GM18519 (cell line): ENCODE data around the gene ERVW-1.
"Not testable (repeated sequence)": the region's sequence is repeated elsewhere in the genome, so short reads cannot be mapped to it uniquely, and the experiment has no call there.

ENCODE experiments used
- ATAC-seq: cut with Tn5 transposase; IDR thresholded peaks from one replicate; pipeline ENCODE4 v1.9.1; 2021; ENCODE audit warnings: mild to moderate bottlenecking, moderate library complexity; ENCODE audit not compliant: unreplicated experiment, low FRiP score

ERVW-1 gene, protein sequence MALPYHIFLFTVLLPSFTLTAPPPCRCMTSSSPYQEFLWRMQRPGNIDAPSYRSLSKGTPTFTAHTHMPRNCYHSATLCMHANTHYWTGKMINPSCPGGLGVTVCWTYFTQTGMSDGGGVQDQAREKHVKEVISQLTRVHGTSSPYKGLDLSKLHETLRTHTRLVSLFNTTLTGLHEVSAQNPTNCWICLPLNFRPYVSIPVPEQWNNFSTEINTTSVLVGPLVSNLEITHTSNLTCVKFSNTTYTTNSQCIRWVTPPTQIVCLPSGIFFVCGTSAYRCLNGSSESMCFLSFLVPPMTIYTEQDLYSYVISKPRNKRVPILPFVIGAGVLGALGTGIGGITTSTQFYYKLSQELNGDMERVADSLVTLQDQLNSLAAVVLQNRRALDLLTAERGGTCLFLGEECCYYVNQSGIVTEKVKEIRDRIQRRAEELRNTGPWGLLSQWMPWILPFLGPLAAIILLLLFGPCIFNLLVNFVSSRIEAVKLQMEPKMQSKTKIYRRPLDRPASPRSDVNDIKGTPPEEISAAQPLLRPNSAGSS

DNA sequence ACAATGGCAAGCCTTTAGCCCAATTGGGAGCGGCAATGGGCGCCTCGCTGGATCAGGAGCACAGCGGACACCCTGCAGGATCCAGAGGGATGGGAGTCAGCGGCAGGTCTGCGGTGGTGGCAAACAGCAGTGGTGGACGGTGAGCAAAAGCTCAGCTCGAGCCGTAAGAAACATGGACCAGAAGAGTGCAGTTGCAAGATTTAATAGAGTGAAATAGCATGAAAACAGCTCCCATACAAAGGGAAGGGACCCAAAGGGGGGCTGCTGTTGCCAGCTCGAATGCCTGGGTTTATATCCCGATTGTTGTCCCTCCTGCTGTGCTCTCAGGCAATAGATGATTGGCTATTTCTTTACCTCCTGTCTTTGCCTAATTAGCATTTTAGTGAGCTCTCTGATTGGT, at the start of gene ERVW-1:
Gene ERVW-1, minus strand, starts transcription at position 266 of the 400 bp plus-strand sequence. CDS start 7,565 bp downstream, outside the sequence.
- ATAC-seq = not testable (repeated sequence)

DNA sequence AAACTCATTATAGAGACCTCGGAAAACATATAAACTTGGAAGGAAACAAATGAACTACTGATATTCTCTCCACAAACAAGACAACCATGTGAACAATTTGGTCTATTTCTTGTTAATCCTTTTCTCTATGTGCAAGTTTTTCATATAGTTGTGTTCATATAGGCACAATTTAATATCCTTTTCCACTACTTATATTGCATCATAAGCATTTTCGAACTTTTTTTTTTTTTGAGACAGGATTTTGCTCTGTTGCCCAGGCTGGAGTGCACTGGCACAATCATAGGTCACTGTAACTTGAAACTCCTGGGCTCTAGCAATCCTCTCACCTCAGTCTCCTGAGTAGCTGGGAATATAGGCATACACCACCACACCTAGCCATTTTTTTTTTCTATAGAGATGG, 45.4 kb upstream of the ERVW-1 start:
- no peak for ATAC-seq

DNA sequence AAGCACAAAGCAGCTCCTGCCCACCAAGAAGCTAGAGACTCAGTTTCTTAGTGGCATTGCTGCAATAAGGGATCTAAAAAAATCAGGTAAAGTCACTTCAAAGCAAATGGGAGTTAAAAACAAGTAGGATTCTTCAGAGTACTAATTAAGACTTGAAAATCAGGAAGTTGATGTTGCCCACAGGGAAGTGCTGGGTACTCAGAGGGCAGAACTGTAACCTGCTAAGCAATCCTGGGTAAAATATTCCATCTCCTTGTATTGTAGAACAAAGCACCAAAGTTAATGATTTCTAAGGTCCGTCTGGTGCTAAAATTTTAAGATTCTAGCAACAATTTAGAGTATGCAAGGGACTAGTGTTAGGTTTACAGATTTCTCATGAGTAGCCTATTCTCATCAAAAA, 42.3 kb upstream of the ERVW-1 start:
- ATAC-seq = no peak

DNA sequence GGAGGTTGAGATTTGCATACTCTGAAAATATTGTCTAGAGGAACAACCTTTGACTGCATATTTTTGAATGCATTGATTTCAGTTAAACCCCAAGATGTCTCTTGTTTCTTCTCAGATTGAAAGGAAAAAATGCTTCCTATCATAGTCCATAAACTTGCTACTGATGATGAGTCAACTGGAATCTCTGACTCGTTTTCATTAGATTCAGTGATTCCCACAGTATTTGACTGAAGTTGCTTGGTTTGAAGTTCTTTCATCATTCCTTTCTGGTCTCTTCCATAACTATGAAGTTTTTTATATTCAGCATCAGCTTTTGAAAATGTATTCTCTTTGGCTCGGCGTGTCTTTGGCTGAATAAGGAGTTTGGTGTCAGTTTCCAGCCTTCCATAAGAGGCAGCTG, 39.9 kb upstream of the ERVW-1 start:
- no peak for ATAC-seq

DNA sequence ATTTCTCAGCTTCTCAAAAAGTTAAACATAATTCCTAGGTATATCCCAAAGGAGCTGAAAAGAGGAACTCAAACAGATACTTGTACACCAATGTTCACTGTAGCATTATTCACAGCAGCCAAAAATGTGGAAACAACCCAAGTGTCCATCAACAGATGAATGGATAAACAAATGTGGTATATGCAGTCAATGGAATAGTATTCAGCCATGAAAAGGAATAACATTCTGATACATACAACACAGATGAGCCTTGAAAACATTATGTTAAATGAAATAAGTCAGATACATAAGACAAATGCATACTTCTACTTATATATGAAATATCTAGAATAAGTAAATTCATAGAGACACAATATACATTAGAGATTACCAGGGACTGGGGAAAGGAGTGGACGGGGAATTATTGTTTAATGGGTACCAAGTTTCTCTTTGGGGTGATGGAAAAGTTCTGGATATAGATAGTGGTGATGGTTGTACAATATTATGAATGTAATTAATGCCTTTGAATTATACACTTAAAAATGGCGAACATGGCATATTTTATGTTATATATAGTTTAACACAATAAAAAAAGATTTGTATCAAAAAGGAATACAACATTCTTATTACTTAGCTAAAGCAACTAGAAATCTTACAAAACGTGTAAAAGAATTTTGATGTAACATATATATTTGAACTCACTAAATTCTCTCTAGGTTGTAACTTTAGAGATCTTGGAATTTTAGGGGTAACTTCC, 35.6 kb upstream of the ERVW-1 start:
- no peak for ATAC-seq

DNA sequence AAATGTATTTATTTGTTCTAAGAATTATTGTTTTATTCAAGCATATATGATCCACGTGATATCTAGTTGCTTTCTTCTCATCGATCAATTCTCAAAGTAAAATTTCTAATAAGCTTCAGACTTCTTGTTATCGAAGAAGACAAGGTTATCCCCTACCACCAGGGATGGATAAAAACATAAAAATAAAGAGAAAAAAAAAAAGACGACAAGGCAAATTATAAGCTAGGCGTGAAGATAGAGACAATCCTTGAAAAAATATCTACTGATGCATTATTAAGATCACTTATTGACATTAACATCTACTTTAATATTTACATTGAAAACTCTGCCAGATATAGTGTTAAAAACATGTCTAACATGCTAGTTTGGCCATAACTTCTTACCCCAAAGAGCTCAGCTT, 31.2 kb upstream of the ERVW-1 start:
- no peak for ATAC-seq

DNA sequence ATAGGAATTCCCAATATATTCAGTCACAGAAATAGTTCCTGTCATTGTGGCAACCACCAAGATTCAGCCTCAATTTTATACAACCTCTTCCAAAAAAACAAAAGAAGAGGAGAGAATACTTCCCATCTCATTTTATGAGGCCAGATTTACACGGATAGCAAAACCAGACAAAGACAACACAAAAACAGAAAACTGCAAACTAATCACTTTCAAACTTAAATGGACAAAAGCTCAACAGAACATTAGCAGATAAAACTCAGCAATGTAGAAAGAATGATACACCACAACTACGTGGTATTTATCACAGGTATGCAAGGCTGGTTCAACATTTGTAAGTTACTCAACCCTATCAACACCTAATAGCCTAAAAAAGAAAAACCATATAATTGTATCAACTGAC, 28.6 kb upstream of the ERVW-1 start:
- ATAC-seq = no peak

DNA sequence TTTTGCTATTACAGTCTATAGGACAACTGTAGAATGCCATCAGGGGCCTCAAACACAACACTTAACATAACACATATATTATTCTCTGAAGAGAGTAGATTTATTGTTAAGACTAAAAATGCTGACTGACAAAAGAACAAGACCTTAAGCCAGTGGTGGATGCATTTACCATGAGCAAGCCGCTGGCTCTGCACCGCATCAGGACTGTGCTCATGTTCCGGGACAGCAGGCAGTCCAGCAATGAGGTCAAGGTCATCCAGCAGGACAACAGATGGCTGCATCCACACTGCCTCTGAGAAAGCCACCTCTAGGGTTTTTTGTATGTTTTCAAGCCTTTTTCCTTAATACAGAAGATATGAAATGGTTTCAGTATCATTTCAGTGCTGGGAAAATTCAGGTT, 26.8 kb upstream of the ERVW-1 start:
- no peak for ATAC-seq

DNA sequence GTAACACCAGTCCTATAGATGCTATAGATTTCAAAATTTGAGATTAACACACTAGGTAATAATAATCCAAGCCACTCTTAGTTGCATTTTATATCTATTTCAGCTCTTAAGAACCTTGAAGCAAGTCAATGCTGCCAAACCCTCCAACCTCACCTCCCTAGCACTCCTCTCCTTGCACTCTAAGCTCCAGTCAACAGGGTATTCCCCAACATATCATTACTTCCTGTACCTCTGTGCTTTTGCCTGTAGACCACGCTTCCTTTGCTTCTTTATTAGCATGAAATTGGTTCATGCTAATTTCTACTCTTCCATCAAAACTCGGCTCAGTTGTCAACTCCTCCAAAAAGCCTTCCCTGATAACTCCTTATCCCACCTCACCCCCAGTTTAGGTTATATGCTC, 26.0 kb upstream of the ERVW-1 start:
- no peak for ATAC-seq

DNA sequence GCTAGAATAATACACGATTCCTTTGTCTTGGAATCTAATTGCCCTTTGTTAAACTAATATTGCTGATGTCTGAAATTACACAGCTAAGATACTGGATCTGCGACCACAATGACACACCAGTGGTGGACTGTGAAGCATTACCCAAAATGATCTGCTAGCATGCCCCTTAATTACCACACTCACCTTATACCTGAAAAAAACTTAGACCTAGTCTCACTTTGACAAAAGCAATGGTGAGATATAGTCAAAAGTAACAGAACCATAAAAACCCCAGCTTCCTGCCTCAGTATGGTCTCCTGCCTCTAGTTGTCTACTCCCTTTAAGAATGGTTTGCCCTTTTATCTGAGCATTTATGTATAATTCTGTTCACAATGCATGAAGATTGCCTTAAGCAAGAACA, 20.8 kb upstream of the ERVW-1 start:
- no peak for ATAC-seq

DNA sequence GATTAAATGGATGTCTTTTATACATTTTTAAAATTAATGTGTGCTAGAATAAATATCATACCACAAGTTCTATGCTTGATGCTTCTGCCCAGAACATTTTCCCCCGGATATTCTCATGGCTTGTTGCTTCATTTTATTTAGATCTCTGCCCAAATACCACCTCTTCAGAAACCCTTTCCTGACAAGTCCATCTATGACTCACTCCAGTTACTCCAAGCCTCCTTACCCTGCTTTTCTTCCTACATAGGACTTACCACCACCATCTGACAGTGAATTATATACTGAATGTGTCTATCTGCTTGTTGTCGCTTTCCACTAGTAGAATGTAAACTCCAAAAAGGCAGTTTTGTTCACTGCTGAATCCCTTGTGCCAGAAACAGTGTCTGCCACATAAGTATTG, 19.1 kb upstream of the ERVW-1 start:
- no peak for ATAC-seq

DNA sequence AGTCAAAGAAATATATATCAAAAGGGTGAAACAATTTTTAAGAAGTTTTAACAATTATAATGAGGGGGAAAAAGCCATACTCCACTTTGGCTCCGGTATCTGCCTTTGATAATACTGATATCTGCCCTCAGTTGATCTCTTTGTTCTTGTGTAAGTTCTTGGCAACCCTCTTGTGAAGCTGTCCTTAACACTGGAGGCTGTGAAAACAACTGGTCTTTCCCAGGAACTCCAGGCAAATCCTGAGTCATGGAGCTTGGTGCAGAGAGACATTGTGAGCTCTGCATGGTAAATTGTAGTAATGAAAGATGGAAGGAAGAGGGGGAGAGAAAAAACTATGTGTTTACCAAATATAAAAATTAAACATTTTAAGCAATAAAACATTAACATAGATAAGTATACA, 11.9 kb upstream of the ERVW-1 start:
- no peak for ATAC-seq

DNA sequence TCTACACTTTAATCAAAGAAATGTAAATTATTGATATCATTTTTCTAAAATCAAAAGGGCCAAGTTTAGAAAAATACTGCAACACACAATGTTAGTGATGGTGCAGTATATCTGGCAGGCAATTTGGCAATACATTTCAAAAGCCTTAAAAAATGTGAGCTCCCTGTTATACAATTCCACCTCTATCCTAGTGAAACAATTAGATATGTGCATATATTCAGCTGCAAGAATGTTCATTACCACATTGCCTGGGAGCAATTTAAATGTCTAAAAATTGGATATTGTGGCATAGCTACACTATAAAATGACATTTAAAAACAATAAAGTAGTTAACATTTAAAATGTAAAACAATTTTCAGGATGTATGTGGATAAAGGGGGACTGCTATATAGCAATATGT, 10.1 kb upstream of the ERVW-1 start:
- ATAC-seq = no peak

DNA sequence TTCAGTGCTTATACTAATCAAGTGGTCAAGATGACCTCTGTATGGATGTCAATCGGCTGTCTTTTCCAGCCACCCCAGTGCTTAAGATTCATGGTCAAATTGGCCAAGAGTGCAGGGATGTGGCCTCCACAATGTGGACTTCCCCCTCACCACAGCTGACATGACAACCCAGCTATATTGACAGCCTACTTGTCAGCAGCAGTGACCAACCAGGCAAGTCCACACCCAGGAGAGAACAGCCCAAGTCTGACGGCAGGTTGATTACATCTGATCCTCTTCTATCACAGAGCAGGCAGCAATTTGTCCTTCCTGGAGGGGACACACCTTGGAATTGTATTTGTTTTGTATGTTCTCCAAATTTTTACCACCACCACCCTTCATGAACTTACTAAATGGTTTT, 8.2 kb upstream of the ERVW-1 start:
- no peak for ATAC-seq

DNA sequence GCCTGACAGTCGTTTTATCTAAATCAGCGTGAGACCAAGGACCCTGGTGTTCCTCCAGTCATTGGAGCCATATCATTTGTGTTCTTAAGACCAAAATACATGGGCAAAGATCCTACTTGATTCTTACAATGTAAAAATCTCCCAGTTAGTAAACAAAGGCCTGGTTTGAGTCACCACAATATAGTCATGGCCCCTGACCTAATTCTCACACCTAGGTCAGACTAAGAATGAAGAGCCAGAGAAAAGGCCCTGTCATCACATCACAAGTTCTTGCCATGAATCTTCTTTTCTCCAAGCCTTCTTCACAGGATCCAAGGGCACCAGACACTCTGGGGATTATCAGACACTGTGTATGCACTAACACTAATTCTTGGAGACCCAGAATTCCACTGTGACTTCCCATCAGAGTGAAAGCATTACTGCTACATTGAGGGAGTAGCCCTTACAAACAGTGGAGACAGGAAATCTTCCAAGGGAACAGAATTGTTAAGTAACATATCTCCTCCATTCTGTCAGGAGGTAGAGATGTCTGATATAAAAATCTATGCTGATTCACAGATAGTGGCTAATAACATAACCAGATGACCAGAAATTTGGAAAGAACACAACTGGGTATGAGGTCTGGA, 7.6 kb upstream of the ERVW-1 start:
- ATAC-seq = no peak

DNA sequence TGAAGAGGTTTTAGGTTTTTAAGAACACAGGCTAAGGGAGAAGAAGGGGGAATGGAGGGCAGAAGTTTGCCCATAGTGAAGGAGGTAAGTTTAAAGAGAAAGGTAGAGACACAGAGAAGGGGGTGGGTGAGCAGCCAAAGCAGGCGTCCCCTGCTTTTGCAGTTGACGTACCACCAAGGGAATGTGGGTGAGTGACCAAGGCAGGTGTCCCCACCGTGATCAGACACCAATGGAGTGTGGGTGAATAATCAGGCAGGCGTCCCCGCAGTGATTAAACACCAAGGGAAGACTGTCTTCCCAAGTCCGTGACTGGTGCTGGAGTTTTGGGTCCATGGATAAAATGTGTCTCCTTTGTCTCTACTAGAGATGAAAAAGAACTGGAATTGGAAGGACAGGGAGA, 6.5 kb upstream of the ERVW-1 start:
- ATAC-seq = not testable (repeated sequence)

DNA sequence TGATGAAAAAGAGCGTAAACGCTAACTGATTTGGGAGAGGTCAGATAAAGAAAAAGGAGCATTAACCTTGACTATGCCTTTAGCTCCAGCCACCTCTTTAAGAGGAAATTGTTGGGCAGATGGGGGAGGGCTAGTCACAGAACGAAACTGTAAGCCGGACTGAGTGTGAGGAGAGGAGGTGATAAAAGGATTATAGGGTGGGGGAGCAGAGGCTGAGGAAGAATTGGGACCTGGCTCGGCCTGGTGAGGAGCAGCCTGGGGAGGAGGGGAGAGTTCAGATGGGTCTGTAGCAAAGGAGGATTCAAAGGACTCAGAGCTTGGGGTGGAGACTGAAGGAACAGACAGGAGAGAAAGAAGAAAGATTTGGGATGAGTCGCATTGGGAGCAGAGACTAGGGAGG, 5.9 kb upstream of the ERVW-1 start:
- ATAC-seq = not testable (repeated sequence)

DNA sequence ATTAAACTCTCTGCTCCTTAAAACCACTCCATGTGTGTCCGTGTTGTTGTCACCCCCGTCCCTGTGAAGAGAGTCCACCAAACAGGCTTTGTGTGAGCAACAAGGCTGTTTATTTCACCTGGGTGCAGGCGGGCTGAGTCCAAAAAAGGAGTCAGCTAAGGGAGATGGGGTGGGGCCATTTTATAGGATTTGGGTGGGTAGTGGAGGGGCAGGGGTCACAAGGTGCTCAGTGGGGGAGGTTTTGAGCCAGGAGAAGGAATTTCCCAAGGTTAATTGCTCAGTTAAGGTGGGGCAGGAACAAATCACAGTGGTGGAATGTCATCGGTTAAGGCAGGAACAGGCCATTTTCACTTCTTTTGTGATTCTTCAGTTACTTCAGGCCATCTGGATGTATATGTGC, 1.4 kb upstream of the ERVW-1 start:
- ATAC-seq = not testable (repeated sequence)

DNA sequence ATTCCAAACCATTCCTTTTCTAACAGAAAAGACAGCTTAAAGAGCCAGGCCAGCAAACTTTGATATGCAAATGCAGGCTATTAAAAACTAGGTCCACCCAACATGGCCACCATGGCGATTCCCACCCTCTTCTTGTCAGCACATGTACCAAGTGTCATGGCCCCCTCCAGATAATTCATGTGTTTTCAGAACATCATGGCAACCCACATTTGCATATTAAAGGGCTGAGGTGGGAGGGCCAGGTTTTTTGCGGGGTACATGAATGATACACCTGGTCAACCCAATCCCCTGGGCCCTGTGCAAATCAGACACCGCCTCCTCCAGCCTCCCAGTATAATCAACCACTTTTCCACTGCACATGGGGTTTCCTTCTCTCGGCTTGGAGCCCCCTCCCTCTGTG, 965 bp upstream of the ERVW-1 start:
- no peak for ATAC-seq

DNA sequence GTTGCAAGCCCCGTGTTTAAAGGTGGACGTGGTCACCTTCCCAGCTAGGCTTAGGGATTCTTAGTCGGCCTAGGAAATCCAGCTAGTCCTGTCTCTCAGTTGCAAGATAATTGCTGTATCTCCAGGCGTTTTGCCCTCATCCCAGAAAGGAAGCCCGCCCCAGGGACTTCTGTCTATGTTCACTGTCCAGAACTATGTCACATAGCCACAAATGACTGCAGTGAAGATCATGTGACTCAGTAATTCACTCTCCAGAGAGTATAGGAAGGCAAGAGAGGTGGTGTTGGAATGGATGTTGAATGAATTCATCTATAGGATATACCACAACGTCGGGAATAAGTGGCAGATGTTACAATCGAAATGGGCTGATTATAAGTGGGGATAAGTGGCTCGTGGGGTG, 349 bp upstream of the ERVW-1 start:
- no peak for ATAC-seq

DNA sequence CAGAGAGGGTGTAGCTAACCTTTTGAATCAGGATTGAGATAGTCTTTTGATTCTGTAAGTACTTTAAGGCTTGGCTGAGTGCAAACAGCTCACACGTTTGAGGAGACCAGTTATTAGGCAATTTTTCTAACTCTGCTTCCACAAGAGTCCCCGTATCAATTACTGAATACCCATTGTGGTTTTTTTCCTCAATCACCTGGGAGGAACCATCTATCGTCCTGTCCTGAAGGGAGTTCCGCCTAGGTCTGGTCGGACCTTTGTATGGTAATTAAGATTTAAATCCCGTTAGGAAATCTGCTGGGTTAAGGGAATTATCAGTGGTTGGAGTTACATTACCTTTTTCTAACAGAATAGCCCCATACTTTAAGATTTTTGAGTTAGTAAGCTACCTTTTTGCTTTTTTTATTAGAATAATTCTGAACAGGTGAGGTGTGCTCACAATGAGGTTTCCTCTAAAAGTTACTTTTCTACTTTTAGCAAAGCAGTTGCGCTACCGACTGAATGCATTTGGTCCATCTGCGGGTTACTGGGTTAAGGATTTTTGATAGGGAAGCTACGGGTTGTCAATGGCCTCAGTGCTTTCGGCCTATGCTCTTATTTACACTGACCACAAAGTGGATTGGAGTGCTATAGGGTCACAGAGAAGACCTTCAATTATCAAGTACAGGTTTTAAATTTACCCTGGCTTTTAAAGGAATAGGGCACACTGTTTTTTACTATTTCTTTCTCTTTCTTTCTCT, 1.7 kb downstream of the ERVW-1 start:
- ATAC-seq = not testable (repeated sequence)
